ENCODE measurements around the gene OMP. TPM values are rescaled to one million over a fixed set of nuclear protein-coding genes. Genes with fewer than 3 reads are reported as not detected.

OMP gene
- total RNA-seq, 2 experiments from 2014 or later = not detected

GRCh38 chr11:77126156-77126775 lies 23.6 kb downstream of the OMP start:
- DNase-seq = no peak
- ATAC-seq = no peak
- H3K27me3 Mint-ChIP-seq = peaks cover 4% of the 10 kb centered on the region
- ChIA-PET POLR2A (no interaction called here), CTCF (interaction anchor here (0.7 to 4.2 kb wide), 38 partner anchors 10 to 422 kb away, joined by 3 to 176 read pairs (median 6); no protein-coding TSS in a partner anchor)
- no peak overlapping the region for H3K4me3 Mint-ChIP-seq
- intact Hi-C loops (cut with micrococcal nuclease) = loop anchor here (10.0 kb wide), 1 partner anchor 429 kb away; no protein-coding TSS in a partner anchor
- H3K27ac Mint-ChIP-seq = no peak overlapping the region
- H3K9me3 Mint-ChIP-seq = no peaks in the 10 kb centered on the region
- H3K4me1 Mint-ChIP-seq (ENCODE audit: low read depth) = peaks cover 5% of the 10 kb centered on the region
- no peak for TF ChIP-seq CTCF (IDR thresholded peaks at IDR 0.05)
- no peaks in the 10 kb centered on the region for H3K36me3 Mint-ChIP-seq (ENCODE audit: low read depth)

- intact Hi-C loops (cut with micrococcal nuclease) = loop anchor here (1.0 to 10.0 kb wide), 2 partner anchors 61 to 428 kb away; no protein-coding TSS in a partner anchor
Observed at GRCh38 chr11:77126861-77127234, 24.2 kb downstream of the OMP start.

DNA sequence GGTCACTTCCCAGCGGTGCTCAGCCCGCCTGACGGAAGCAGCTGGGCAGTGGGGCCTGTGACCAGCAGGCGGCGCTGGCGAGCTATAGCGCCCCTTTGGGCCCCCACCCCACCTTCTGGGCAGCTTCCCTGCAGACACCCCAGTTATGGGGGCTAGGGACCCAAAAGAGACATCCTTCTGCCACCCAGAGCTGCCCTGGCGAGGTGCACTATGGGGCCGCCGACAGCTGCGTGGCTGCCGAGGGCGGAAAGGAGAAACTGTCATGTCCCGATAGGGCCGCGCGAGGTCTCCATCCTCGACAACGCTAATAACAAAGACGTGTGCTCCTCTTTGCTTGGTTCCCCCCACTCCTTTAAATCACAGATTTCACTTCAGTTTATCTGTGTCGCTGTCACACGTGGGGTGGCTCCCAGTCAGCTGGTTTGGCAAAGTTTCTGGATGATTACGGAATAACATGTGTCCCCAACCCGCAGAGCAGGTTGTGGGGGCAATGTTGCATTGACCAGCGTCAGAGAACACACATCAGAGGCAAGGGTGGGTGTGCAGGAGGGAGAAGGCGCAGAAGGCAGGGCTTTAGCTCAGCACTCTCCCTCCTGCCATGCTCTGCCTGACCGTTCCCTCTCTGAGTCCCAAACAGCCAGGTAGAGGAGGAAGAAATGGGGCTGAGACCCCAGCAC lies 24.7 kb downstream of the OMP start:
- TF ChIP-seq CTCF (IDR thresholded peaks at IDR 0.05) = peak; percentile 100
- no peak overlapping the region for H3K27ac Mint-ChIP-seq
- H3K27me3 Mint-ChIP-seq = peaks cover 4% of the 10 kb centered on the region
- CTCF ChIA-PET = interaction anchor here (0.6 to 4.2 kb wide), 62 partner anchors 9 to 1987 kb away, joined by 3 to 176 read pairs (median 5); no protein-coding TSS in a partner anchor
- intact Hi-C loops (cut with micrococcal nuclease) = loop anchor here (1.0 to 10.0 kb wide), 2 partner anchors 61 to 427 kb away; no protein-coding TSS in a partner anchor
- POLR2A ChIA-PET = no interaction called here
- H3K9me3 Mint-ChIP-seq = no peaks in the 10 kb centered on the region
- ATAC-seq (peak; percentile 83), DNase-seq (peak; percentile 74)
- H3K4me1 Mint-ChIP-seq (ENCODE audit: low read depth) = peaks cover 5% of the 10 kb centered on the region
- H3K4me3 Mint-ChIP-seq = peak overlapping the region; percentile 37
- H3K36me3 Mint-ChIP-seq (ENCODE audit: low read depth) = no peaks in the 10 kb centered on the region

More at GRCh38 chr11:77126861-77127234, 24.2 kb downstream of the OMP start:
- ATAC-seq (peak; percentile 13), DNase-seq (no peak)
- H3K27ac Mint-ChIP-seq = no peak overlapping the region
- H3K4me3 Mint-ChIP-seq = peak overlapping the region; percentile 37
- ChIA-PET POLR2A (no interaction called here), CTCF (interaction anchor here (0.6 to 4.2 kb wide), 58 partner anchors 9 to 1986 kb away, joined by 3 to 176 read pairs (median 5); no protein-coding TSS in a partner anchor)
- no peaks in the 10 kb centered on the region for H3K36me3 Mint-ChIP-seq (ENCODE audit: low read depth)
- peaks cover 5% of the 10 kb centered on the region for H3K4me1 Mint-ChIP-seq (ENCODE audit: low read depth)
- no peak for TF ChIP-seq CTCF (IDR thresholded peaks at IDR 0.05)
- H3K9me3 Mint-ChIP-seq = no peaks in the 10 kb centered on the region
- H3K27me3 Mint-ChIP-seq = peaks cover 4% of the 10 kb centered on the region

GRCh38 chr11:77127920-77128691 lies 25.5 kb downstream of the OMP start, which contains the start of gene MYO7A:
Gene MYO7A (plus strand): TSS chr11:77128246. CDS start chr11:77130635, 2,389 bp downstream.
- POLR2A ChIA-PET = no interaction called here
- TF ChIP-seq CTCF (IDR thresholded peaks at IDR 0.05) = no peak
- Mint-ChIP-seq H3K4me3 (peak within 1 kb of the TSS; percentile 37), H3K36me3 (ENCODE audit: low read depth) (no peaks in the 10 kb centered on the region), H3K27me3 (peaks cover 4% of the 10 kb centered on the region), H3K4me1 (ENCODE audit: low read depth) (peaks cover 5% of the 10 kb centered on the region), H3K9me3 (no peaks in the 10 kb centered on the region), H3K27ac (no peak within 1 kb of the TSS)
- intact Hi-C loops (cut with micrococcal nuclease) = loop anchor here (1.0 to 10.0 kb wide), 2 partner anchors 60 to 427 kb away; no protein-coding TSS in a partner anchor
- CTCF ChIA-PET = interaction anchor here (0.8 to 4.2 kb wide), 45 partner anchors 8 to 420 kb away, joined by 3 to 176 read pairs (median 6); no protein-coding TSS in a partner anchor
- ATAC-seq (no peak), DNase-seq (no peak)

Data from activated CD8-positive, alpha-beta T cell treated with anti-CD3 and anti-CD28 coated beads for 36 hours (primary cell).